Neural progenitor cell (in vitro differentiated cells): Measurements from ENCODE around the gene DNAH14. TPM values are rescaled to one million over a fixed set of nuclear protein-coding genes. Genes with fewer than 3 reads are reported as not detected.
A peak's percentile ranks its signal among the peaks of the same experiment; 100 is the strongest.

Experiments used
- DNase-seq: peaks from one replicate; pipeline ENCODE4 v3.0.0-alpha.2; 2016; ENCODE audit warnings: low spot score
- H2AFZ ChIP-seq: fragments of 200-600 bp; sonication (generic); replicated peaks from 2 replicates; pipeline ENCODE4 v1.6.1; 2016; ENCODE audit warnings: antibody characterized with exemption
- H3F3A ChIP-seq: fragments of 200-600 bp; sonication (generic); 2 replicates; pipeline ENCODE4 v1.6.1; 2016; ENCODE audit warnings: antibody characterized with exemption, low read depth
- H3K27ac ChIP-seq: fragments of 200-600 bp; sonication (generic); 2 replicates; pipeline ENCODE4 v1.5.1; 2016; ENCODE audit warnings: mild to moderate bottlenecking
- H3K27me3 ChIP-seq: fragments of 200-600 bp; sonication (generic); 2 replicates; pipeline ENCODE4 v1.6.1; 2016; ENCODE audit warnings: mild to moderate bottlenecking, moderate library complexity
- H3K36me3 ChIP-seq: fragments of 200-600 bp; sonication (generic); 2 replicates; pipeline ENCODE4 v1.5.1; 2016
- H3K4me1 ChIP-seq: fragments of 200-600 bp; sonication (generic); 2 replicates; pipeline ENCODE4 v1.6.1; 2016; ENCODE audit warnings: mixed run types
- H3K4me2 ChIP-seq: fragments of 200-600 bp; sonication (generic); 2 replicates; pipeline ENCODE4 v1.6.1; 2016
- H3K4me3 ChIP-seq: fragments of 200-600 bp; sonication (generic); 2 replicates; pipeline ENCODE4 v1.5.1; 2016
- H3K79me2 ChIP-seq: fragments of 200-600 bp; sonication (generic); 2 replicates; pipeline ENCODE4 v1.6.1; 2016; ENCODE audit warnings: low read depth
- H3K9ac ChIP-seq: fragments of 200-600 bp; sonication (generic); 2 replicates; pipeline ENCODE4 v1.6.1; 2016
- H3K9me3 ChIP-seq: fragments of 200-600 bp; sonication (generic); 2 replicates; pipeline ENCODE4 v1.5.1; 2016; ENCODE audit warnings: low read depth
- H4K20me1 ChIP-seq: fragments of 200-600 bp; sonication (generic); 2 replicates; pipeline ENCODE4 v1.6.1; 2016; ENCODE audit warnings: low read depth
- H3K27ac Mint-ChIP-seq: 3 replicates; pipeline ENCODE4 v1.8.0; 2021; ENCODE audit warnings: mixed read lengths
- H3K27me3 Mint-ChIP-seq: 2 replicates; pipeline ENCODE4 v1.8.0; 2022; ENCODE audit warnings: low read depth, mild to moderate bottlenecking, inconsistent platforms, moderate library complexity, mixed read lengths; ENCODE audit not compliant: insufficient read depth
- H3K36me3 Mint-ChIP-seq: 3 replicates; pipeline ENCODE4 v1.8.0; 2021; ENCODE audit warnings: mixed read lengths
- H3K4me1 Mint-ChIP-seq: 3 replicates; pipeline ENCODE4 v1.8.0; 2021; ENCODE audit warnings: mixed read lengths
- H3K4me3 Mint-ChIP-seq: 3 replicates; pipeline ENCODE4 v1.8.0; 2021; ENCODE audit warnings: mild to moderate bottlenecking, moderate library complexity, mixed read lengths
- H3K9me3 Mint-ChIP-seq: 3 replicates; pipeline ENCODE4 v1.8.0; 2020; ENCODE audit warnings: mixed read lengths
- EZH2 ChIP-seq: fragments of 200-600 bp; sonication (generic); IDR thresholded peaks from 2 replicates; pipeline ENCODE4 v1.6.1; 2017; ENCODE audit warnings: antibody characterized with exemption, mild to moderate bottlenecking, moderate library complexity
- EZH2phosphoT487 ChIP-seq: fragments of 200-600 bp; sonication (generic); IDR thresholded peaks from 2 replicates; pipeline ENCODE4 v1.6.1; 2017; ENCODE audit warnings: antibody characterized with exemption
- total RNA-seq: library from RNA; depleted of rRNA; stranded (reverse); fragments of >200 nt; gene quantifications from 2 replicates; pipeline ENCODE4 v1.2.3, GENCODE V29; 2015; ENCODE audit warnings: low replicate concordance
- TF ChIP-seq, protein P1 (sequence below): fragments of 200-600 bp; sonication (generic); IDR thresholded peaks from 2 replicates; pipeline ENCODE4 v1.5.1; 2017; ENCODE audit warnings: antibody characterized with exemption, mild to moderate bottlenecking

Gene DNAH14
- total RNA-seq, 1 donor from 2014 or later, result 118 TPM

DNA sequence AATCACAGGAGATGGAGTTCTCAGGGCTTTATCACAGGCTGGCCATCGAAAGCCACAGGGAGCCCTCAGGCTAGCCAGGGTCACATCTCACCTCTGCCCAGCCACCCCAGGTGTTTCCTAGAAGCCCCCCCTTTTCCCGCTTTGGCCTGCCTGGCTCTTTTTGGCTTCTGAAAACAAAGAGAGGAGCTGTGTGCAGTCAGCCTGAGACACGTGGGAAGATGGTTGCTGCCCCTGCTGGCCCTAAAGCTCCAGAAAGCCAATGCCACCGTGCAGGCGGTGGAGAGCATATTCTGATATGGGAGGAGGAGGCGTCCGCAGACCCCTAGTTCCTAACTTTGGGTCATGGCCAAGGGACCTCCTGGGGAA is 517.1 kb downstream of the DNAH14 start:
- Histone ChIP-seq H3K4me3 (no peak overlapping the region), H3K9me3 (no peaks in the 10 kb centered on the region), H2AFZ (peak overlapping the region; percentile 22), H3K4me2 (peak overlapping the region; percentile 10), H3K79me2 (no peaks in the 10 kb centered on the region), H4K20me1 (no peaks in the 10 kb centered on the region), H3K4me1 (peaks cover 9% of the 10 kb centered on the region), H3K36me3 (no peaks in the 10 kb centered on the region), H3K27me3 (no peaks in the 10 kb centered on the region), H3K27ac (no peak overlapping the region), H3F3A (no peaks in the 10 kb centered on the region), H3K9ac (no peak overlapping the region)
- Mint-ChIP-seq H3K9me3 (no peaks in the 10 kb centered on the region), H3K4me3 (no peak overlapping the region), H3K36me3 (no peaks in the 10 kb centered on the region), H3K27me3 (peaks cover 14% of the 10 kb centered on the region), H3K4me1 (peaks cover 24% of the 10 kb centered on the region), H3K27ac (peak overlapping the region; percentile 83)
- TF ChIP-seq, protein P1, sequence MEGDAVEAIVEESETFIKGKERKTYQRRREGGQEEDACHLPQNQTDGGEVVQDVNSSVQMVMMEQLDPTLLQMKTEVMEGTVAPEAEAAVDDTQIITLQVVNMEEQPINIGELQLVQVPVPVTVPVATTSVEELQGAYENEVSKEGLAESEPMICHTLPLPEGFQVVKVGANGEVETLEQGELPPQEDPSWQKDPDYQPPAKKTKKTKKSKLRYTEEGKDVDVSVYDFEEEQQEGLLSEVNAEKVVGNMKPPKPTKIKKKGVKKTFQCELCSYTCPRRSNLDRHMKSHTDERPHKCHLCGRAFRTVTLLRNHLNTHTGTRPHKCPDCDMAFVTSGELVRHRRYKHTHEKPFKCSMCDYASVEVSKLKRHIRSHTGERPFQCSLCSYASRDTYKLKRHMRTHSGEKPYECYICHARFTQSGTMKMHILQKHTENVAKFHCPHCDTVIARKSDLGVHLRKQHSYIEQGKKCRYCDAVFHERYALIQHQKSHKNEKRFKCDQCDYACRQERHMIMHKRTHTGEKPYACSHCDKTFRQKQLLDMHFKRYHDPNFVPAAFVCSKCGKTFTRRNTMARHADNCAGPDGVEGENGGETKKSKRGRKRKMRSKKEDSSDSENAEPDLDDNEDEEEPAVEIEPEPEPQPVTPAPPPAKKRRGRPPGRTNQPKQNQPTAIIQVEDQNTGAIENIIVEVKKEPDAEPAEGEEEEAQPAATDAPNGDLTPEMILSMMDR, result no peak
- no peak for TF ChIP-seq EZH2phosphoT487
- TF ChIP-seq EZH2, result no peak
- no peak for DNase-seq

DNA sequence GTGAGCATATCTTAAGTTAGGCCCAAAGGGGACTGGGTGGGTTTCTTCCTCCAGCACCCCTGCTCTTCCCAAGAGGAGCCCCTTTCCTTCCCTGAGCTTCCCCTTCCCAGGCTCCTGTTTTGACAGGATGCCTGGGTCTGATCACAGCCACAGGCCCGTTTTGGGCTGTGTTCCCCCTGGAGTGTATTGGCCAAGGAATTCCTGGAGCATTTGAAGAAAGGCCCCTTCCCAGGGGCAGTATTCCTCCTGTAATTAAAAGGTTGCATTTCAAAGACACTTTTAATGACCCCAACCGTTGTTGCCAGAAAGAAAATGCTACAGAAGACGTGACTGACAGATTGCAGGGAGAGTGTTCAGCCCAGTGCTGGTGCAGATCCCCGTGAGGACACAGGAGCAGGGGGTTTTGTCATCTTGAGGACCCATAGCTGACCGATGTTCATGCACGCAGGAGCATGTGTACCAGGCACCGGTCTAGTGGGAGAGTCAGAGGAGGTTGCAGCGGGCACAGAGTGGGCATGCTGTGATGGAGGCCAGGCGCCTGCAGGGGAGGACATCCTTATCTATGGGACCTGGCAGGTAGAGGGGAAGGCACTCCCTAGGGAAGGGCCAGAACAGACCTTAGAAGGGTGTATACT is 517.6 kb downstream of the DNAH14 start:
- no peak for DNase-seq
- H3K27ac ChIP-seq, result no peak overlapping the region

DNA sequence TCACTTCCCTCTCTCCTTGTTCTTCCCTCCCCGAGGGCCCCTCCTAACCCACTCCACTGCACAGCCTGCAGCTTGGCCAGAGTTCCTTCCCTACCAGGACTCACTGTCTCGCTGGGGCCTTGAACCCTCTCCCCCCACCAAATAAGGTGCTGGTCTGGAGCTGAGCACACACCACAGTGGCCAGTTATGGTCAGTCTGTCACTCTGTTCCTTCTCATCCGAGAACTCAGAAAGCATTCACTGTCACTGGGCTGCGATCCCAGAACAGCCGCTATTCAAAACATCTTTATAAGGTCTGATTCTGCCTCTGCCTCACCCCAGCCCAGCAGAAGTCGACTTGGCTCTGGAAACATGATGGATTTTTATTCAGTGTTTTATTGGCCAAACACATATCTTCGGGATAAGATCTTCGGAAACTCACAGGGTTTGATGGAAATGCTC is 518.2 kb downstream of the DNAH14 start:
- no peaks in the 10 kb centered on the region for H3F3A ChIP-seq
- Mint-ChIP-seq H3K4me1 (peaks cover 23% of the 10 kb centered on the region), H3K27ac (no peak overlapping the region), H3K4me3 (no peak overlapping the region), H3K36me3 (no peaks in the 10 kb centered on the region), H3K27me3 (peaks cover 12% of the 10 kb centered on the region), H3K9me3 (no peaks in the 10 kb centered on the region)
- no peak overlapping the region for H3K4me2 ChIP-seq
- H3K79me2 ChIP-seq, result no peaks in the 10 kb centered on the region
- H3K27me3 ChIP-seq, result no peaks in the 10 kb centered on the region
- H3K9me3 ChIP-seq, result no peaks in the 10 kb centered on the region
- no peak overlapping the region for H3K27ac ChIP-seq
- peaks cover 9% of the 10 kb centered on the region for H3K4me1 ChIP-seq
- no peaks in the 10 kb centered on the region for H4K20me1 ChIP-seq
- peak overlapping the region; percentile 22 for H2AFZ ChIP-seq
- no peak overlapping the region for H3K9ac ChIP-seq
- TF ChIP-seq EZH2, result no peak
- H3K4me3 ChIP-seq, result no peak overlapping the region
- no peak for DNase-seq
- H3K36me3 ChIP-seq, result no peaks in the 10 kb centered on the region

More for the DNA sequence above, 517.6 kb downstream of the DNAH14 start:
- Histone ChIP-seq H2AFZ (peak overlapping the region; percentile 22), H3K36me3 (no peaks in the 10 kb centered on the region), H4K20me1 (no peaks in the 10 kb centered on the region), H3K9ac (no peak overlapping the region), H3K4me2 (peak overlapping the region; percentile 10), H3K4me1 (peaks cover 9% of the 10 kb centered on the region), H3K9me3 (no peaks in the 10 kb centered on the region), H3K27me3 (no peaks in the 10 kb centered on the region), H3K79me2 (no peaks in the 10 kb centered on the region), H3K4me3 (no peak overlapping the region), H3F3A (no peaks in the 10 kb centered on the region)
- peaks cover 12% of the 10 kb centered on the region for H3K27me3 Mint-ChIP-seq
- no peaks in the 10 kb centered on the region for H3K9me3 Mint-ChIP-seq
- H3K4me3 Mint-ChIP-seq, result no peak overlapping the region
- H3K27ac Mint-ChIP-seq, result peak overlapping the region; percentile 83
- TF ChIP-seq EZH2phosphoT487, result no peak
- TF ChIP-seq, protein P1, result no peak
- TF ChIP-seq EZH2, result no peak
- H3K4me1 Mint-ChIP-seq, result peaks cover 23% of the 10 kb centered on the region
- no peaks in the 10 kb centered on the region for H3K36me3 Mint-ChIP-seq

DNA sequence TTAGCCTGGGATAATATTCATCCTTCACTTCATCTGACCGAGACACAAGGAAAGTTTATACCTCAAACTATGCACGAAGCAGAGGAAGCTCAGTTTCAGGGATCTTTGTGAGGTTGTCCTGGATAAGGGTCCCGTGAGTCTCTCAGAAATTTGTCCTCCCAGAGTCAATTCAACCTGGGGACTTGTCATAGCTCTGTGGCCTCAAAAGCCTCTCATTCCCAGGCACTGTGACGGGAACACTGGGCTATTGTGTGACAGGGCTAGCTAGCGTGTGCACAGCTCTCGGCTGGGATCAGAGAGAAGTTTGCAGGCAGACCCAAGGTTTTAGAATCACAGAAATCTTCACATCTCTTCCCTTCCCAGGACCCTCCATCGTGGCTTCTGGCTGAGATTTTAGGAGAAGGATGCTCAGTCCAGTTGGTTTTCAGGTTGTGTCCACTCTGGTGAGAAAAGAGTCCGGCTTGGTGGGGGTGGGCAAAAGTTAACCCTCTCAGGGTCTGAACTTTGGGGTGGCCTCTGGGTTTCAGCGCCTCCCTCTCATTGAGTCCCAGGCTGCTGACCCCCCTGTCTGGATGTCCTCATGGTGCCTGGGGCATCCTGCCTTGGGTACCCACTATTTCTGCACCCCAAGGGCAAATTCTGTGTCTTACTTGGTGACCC is 518.8 kb downstream of the DNAH14 start:
- no peaks in the 10 kb centered on the region for H3K36me3 ChIP-seq
- H3K4me3 ChIP-seq, result no peak overlapping the region
- H3K9ac ChIP-seq, result no peak overlapping the region
- peaks cover 23% of the 10 kb centered on the region for H3K4me1 Mint-ChIP-seq
- TF ChIP-seq, protein P1, result no peak
- no peak for TF ChIP-seq EZH2
- TF ChIP-seq EZH2phosphoT487, result no peak
- no peaks in the 10 kb centered on the region for H4K20me1 ChIP-seq
- H3K9me3 ChIP-seq, result no peaks in the 10 kb centered on the region
- no peaks in the 10 kb centered on the region for H3K9me3 Mint-ChIP-seq
- H3K27ac Mint-ChIP-seq, result no peak overlapping the region
- H3K27ac ChIP-seq, result no peak overlapping the region
- H3K4me1 ChIP-seq, result peaks cover 9% of the 10 kb centered on the region
- no peaks in the 10 kb centered on the region for H3K36me3 Mint-ChIP-seq
- H3K79me2 ChIP-seq, result no peaks in the 10 kb centered on the region
- H3K4me2 ChIP-seq, result no peak overlapping the region
- DNase-seq, result no peak
- no peaks in the 10 kb centered on the region for H3K27me3 ChIP-seq
- H3F3A ChIP-seq, result no peaks in the 10 kb centered on the region
- no peak overlapping the region for H3K4me3 Mint-ChIP-seq
- peak overlapping the region; percentile 72 for H2AFZ ChIP-seq
- H3K27me3 Mint-ChIP-seq, result peaks cover 7% of the 10 kb centered on the region
